HG03469 (cell line): ENCODE data around the gene ACKR1.

Experiments used
- ATAC-seq: cut with Tn5 transposase; IDR thresholded peaks from one replicate; pipeline ENCODE4 v1.9.1; 2021; ENCODE audit warnings: mild to moderate bottlenecking, moderate library complexity, moderate number of reproducible peaks; ENCODE audit not compliant: unreplicated experiment

ACKR1 gene

DNA sequence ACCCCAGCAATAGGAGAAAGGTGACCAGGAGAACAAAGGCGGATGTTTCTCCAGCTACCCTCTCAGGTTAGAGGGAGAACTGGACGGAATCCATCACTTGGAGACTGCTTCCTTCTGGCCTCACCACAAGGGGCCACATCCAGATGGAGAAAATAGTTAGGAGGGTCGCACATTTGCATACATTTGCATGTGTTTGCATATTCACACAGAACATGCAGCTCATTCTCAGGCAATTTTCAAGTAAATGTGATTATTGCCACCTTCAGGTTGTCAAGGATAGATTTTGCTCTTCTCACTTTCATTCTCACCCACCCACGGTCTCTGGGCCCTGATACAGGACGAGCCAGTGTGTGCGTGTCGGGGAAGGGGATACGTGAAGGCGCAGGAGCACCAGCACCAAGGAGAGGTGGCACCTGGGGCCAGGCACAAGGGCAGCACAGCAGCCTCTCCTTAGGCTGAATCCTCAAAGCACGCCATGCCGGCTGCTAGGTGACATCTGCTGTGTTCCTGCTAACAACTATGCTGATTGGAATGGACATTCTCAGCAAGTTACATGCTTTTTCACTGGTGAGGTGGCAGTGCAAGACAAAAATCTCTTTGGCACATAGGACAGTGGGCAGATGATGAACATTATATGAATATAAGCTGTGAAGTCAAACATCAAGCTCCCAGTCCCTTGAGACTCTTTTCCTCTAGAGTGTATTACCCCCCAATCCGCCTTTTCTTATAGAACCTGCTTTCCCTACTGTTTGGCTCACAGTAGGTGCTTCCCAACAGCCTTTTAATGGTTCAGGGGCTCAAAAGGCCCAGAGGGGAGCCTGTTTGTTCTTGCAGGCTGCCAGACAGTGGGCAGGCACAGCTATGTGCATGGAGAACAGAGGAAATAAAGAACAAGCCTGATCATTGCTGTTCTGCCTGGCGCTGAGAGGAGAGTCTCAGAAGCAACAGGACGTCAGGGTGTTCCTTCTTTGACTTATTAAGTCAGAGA, 14.3 kb downstream of the ACKR1 start:
- no peak for ATAC-seq

GRCh38 chr1:159222075-159222865, 17.6 kb downstream of the ACKR1 start:
- no peak for ATAC-seq

GRCh38 chr1:159223004-159223403, 18.3 kb downstream of the ACKR1 start:
- ATAC-seq = no peak

DNA sequence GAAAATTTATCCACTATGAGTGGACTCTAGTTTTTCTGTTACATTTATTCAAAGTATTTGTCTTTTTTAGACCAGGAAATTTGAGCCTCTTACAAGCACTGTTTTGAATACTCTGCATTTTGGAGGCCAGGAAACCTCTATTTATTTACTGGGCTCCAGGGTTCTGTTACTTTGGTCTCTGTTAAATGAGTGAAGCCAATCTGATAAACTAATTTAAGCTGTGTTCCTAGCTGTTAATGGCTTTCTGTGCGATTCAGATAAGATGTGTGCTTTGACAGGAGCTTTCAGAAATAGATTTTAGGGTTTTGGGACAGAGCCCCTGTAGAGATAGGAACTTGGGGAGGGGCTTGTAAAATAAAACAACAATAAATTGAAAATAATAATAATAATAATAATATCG, 23.9 kb downstream of the ACKR1 start:
- no peak for ATAC-seq

- no peak for ATAC-seq
These were observed 24.7 kb downstream of the ACKR1 start for GRCh38 chr1:159229260-159229885.

- no peak for ATAC-seq
These were observed 25.2 kb downstream of the ACKR1 start for GRCh38 chr1:159229896-159230295.

DNA sequence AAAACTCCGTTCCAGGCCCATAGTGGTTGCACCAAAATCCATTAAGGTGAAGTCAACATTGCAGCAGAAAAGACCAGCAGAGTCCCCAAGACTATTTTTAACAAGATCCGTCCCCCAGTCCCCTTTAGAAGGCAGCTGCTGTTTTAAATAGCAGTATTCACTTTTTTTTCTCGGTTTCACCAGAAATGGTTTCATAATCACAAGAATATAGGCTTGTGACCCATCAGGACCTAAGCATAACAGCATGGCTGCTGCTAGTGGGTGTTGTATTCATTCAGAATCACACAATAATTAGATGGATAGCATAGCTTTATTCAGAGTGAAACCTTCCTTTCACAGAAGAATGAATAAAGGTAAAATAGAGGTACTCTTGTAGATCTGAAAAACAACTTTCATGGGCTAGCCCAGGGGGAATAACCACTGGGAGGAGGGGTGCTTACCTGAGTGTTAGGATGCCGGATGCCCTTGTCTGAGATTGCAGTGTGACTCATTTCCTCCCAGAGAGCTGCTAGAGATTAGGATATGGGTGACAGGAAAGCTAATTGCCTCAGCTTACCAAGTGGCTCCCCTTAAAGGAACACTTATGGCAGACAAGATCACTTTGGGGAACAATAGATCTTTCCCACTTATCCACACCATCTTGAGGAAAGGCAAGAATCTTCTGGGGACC, 35.0 kb downstream of the ACKR1 start:
- ATAC-seq = peak; percentile 76

DNA sequence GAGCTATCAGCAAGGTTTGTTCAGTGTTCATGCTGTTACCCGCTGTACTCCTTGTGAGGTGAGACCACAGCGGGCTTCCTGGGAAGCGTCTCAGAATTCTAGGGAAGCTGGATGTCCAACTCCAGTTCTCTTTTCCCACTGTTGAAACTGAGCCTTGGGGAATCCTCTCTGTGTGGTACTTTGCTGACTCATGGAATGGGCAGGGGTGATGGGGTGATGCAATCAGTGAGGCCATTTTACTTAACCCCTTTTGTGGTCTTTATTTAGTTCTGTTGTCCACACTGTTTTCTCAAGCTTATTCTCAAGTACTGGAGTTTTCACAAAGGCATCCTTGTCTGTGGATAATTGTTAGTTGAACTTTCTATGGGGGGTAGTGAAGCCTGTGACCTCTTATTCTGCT, 42.6 kb downstream of the ACKR1 start:
- no peak for ATAC-seq

GRCh38 chr1:159248311-159248710, 43.6 kb downstream of the ACKR1 start:
- no peak for ATAC-seq

- ATAC-seq = no peak
These were observed 46.1 kb downstream of the ACKR1 start for GRCh38 chr1:159250638-159251216.
